ENCODE measurements around the gene CD52.
A peak's percentile ranks its signal among the peaks of the same experiment; 100 is the strongest.

The CD52 gene

GRCh38 chr1:26275580-26276431 lies 42.0 kb upstream of the CD52 start (continued):
- TF ChIP-seq ZFHX2 (tag by site-specific recombination; conservative IDR thresholded peaks at IDR 0.05), result peak; percentile 74
- TF ChIP-seq ZNF704 (tag by site-specific recombination; IDR thresholded peaks at IDR 0.05), result no peak

GRCh38 chr1:26276432-26276838 lies 41.3 kb upstream of the CD52 start:
- peak overlapping the region; percentile 0; the same call in 1 of the 2 replicates for H3K27ac ChIP-seq (ENCODE audit: extremely low read depth, low read depth, low read length)
- TF ChIP-seq AEBP2 (tag by site-specific recombination; IDR thresholded peaks at IDR 0.05; ENCODE audit: borderline replicate concordance) (no peak), PRDM10 (tag by site-specific recombination; IDR thresholded peaks at IDR 0.05) (peak; percentile 72; the same call in 1 of the 2 replicates), KLF17 (tag by site-specific recombination; IDR thresholded peaks at IDR 0.05) (peak; percentile 93; the same call in 1 of the 2 replicates), KLF9 (tag by site-specific recombination; IDR thresholded peaks at IDR 0.05; ENCODE audit: low read depth) (peak; percentile 49; the same call in 1 of the 2 replicates), ZNF692 (tag by site-specific recombination; IDR thresholded peaks at IDR 0.05) (no peak), ZBTB48 (tag by site-specific recombination; IDR thresholded peaks at IDR 0.05) (0 out of 2 replicates have a peak, but pooled peaks have one; percentile 74), ZNF391 (tag by site-specific recombination; IDR thresholded peaks at IDR 0.05; ENCODE audit: borderline replicate concordance, low read depth) (no peak), SETDB1 (IDR thresholded peaks at IDR 0.05; ENCODE audit: insufficient read length, low read length) (no peak), ATF2 (tag by site-specific recombination; IDR thresholded peaks at IDR 0.05; ENCODE audit: low read depth) (no peak), ZNF621 (tag by site-specific recombination; IDR thresholded peaks at IDR 0.05) (no peak), ZBTB49 (tag by site-specific recombination; IDR thresholded peaks at IDR 0.05; ENCODE audit: low read depth) (no peak), ZNF394 (tag by site-specific recombination; IDR thresholded peaks at IDR 0.05; ENCODE audit: borderline replicate concordance) (peak; percentile 74; the same call in 1 of the 2 replicates), ZNF830 (tag by site-specific recombination; IDR thresholded peaks at IDR 0.05; ENCODE audit: low read depth) (no peak), ZNF292 (tag by site-specific recombination; IDR thresholded peaks at IDR 0.05; ENCODE audit: borderline replicate concordance, low read depth) (no peak), ZSCAN5A (tag by site-specific recombination; IDR thresholded peaks at IDR 0.05) (no peak), ZFHX2 (tag by site-specific recombination; conservative IDR thresholded peaks at IDR 0.05) (peak; percentile 91), MEIS1 (CRISPR knock-in tag; IDR thresholded peaks at IDR 0.05; ENCODE audit: borderline replicate concordance) (no peak)
- CTCF ChIA-PET, result interaction anchor here (0.6 to 5.1 kb wide), 27 partner anchors 9 to 242 kb away, joined by 3 to 50 read pairs (median 5); partner anchors contain the start of genes CD52 and UBXN11
- no peak overlapping the region for H3K4me3 ChIP-seq (ENCODE audit: low read depth, low read length)
- no peaks in the 10 kb centered on the region for H3K9me3 ChIP-seq (ENCODE audit: control insufficient read depth, insufficient read depth, low read depth, low read length)
- POLR2A ChIA-PET, result interaction anchor here (1.0 kb wide), 1 partner anchor 41 kb away, joined by 4 read pairs; no protein-coding TSS in a partner anchor
- peaks cover 8 to 71% of the 10 kb centered on the region in 2 experiments; a peak in 1 of 3 replicates for H3K36me3 ChIP-seq (ENCODE audit: control insufficient read depth in 2 of 2, insufficient read depth in 1 of 2, low read length in 2 of 2)
- 0 out of 2 replicates have a peak, but pooled peaks cover 3% of the 10 kb centered on the region for H3K4me1 ChIP-seq (ENCODE audit: control insufficient read depth, insufficient read depth, low read length)

Measured in HEK293 (cell line).